Measurements from ENCODE around the gene TRIM28. TPM values are rescaled to one million over a fixed set of nuclear protein-coding genes. Genes with fewer than 3 reads are reported as not detected.
"Not testable (repeated sequence)": the region's sequence is repeated elsewhere in the genome, so short reads cannot be mapped to it uniquely, and the experiment has no call there.

Gene TRIM28
- total RNA-seq, 2 experiments from 2014 or later = 549 to 553 TPM

DNA sequence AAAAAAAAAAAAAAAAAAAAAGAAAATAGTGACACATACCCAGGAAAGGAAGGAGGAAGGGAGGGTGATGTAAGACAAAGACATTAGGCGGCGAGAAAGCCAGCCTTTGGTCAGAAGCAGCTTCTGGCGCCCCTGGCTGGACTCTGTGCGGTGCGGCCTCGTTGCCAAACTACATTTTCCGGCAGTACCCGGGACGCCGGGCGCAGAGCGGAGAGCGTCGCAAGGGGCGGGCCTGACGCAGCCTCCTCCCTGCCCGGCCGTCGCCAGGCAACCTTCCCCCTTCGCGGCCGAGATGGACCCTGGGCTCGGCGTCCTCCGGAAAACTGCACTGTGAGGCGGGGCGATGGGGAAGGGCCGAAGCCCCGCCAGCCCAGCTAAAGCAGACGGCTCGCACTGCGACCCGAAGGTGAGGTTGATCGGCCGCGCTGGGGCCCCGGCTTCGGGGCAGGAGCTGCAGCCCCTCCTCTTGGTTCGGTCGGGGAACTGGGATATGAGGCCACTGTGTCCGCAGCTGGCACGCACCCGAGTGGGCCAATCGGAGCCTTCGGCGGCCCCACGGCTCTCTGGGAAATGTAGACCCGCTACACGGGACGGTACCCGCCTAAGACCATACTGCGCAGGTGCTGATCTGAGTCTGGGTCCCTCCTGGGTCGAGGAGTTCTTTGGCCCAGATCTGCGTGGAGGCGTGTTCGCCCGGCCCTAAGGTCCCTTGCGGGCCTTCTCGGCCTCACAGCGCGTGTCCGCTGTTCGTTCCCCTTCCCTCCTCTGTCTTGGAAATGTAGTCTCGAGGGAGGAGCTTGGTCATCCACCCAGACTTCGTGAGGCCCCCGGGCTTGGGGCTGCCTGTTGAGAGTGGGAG is 31.5 kb downstream of the TRIM28 start:
- ChIA-PET CTCF (interaction anchor here (1.0 to 2.2 kb wide), 3 partner anchors 31 to 62 kb away, joined by 3 to 22 read pairs (median 15); partner anchors contain the start of genes TRIM28 and ZBTB45), POLR2A (interaction anchor here (0.7 to 2.0 kb wide), 9 partner anchors 13 to 271 kb away, joined by 3 to 27 read pairs (median 8); partner anchors contain the start of genes CHMP2A, ERVK3-1, TRIM28 and ZBTB45)
- H3K27me3 ChIP-seq (ENCODE audit: control insufficient read depth in 1 of 2, insufficient read depth in 2 of 2, low read length in 2 of 2) = no peaks in the 10 kb centered on the region
- H3K27ac ChIP-seq (ENCODE audit: low read depth in 1 of 2, low read length in 2 of 2) = peak overlapping the region; percentile 91 to 98
- peaks cover 10% of the 10 kb centered on the region for H3K36me3 ChIP-seq (ENCODE audit: insufficient read depth, low read length)
- Mint-ChIP-seq H3K9me3 (no peaks in the 10 kb centered on the region), H3K4me3 (peak overlapping the region; percentile 89), H3K4me1 (ENCODE audit: low read depth) (peaks cover 53% of the 10 kb centered on the region), H3K27ac (peak overlapping the region; percentile 96), H3K27me3 (no peaks in the 10 kb centered on the region), H3K36me3 (ENCODE audit: low read depth) (peaks cover 13% of the 10 kb centered on the region)
- peak overlapping the region; percentile 91 for H3K4me3 ChIP-seq (ENCODE audit: low read length)
- ATAC-seq (ENCODE audit: poor library complexity) = peak; percentile 23
- intact Hi-C loops (cut with DNase I, micrococcal nuclease) = loop anchor here (2.0 kb wide), 2 partner anchors 57 to 61 kb away; partner anchors contain the start of gene ZBTB45 (in 1 of the 2)
- TF ChIP-seq, protein P1, sequence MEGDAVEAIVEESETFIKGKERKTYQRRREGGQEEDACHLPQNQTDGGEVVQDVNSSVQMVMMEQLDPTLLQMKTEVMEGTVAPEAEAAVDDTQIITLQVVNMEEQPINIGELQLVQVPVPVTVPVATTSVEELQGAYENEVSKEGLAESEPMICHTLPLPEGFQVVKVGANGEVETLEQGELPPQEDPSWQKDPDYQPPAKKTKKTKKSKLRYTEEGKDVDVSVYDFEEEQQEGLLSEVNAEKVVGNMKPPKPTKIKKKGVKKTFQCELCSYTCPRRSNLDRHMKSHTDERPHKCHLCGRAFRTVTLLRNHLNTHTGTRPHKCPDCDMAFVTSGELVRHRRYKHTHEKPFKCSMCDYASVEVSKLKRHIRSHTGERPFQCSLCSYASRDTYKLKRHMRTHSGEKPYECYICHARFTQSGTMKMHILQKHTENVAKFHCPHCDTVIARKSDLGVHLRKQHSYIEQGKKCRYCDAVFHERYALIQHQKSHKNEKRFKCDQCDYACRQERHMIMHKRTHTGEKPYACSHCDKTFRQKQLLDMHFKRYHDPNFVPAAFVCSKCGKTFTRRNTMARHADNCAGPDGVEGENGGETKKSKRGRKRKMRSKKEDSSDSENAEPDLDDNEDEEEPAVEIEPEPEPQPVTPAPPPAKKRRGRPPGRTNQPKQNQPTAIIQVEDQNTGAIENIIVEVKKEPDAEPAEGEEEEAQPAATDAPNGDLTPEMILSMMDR (IDR thresholded peaks at IDR 0.05) = no peak
- peaks cover 49% of the 10 kb centered on the region for H3K4me1 ChIP-seq (ENCODE audit: insufficient read depth, low read length)
- peak; percentile 47 to 92 (median 66) for DNase-seq
- no peaks in the 10 kb centered on the region for H3K9me3 ChIP-seq (ENCODE audit: control insufficient read depth in 1 of 2, insufficient read depth in 1 of 2, low read length in 2 of 2)

DNA sequence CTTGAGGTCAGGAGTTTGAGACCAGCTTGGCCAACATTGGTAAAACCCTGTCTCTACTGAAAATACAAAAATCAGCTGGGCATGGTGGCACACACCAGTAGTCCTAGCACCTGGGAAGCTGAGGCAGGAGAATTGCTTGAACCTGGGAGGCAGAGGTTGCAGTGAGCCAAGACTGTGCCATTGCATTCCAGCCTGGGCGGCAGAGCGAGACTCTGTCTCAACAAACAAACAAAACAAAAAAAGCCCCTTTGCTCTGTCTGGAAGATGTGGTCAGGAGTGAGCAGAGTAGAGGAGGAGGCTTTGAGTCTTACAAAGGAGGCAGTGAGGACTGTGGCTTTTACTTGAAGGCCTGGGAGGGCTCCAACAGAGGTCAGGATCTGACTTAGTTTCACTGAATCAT is 33.7 kb downstream of the TRIM28 start:
- Mint-ChIP-seq H3K4me3 (peak overlapping the region; percentile 8), H3K36me3 (ENCODE audit: low read depth) (peaks cover 21% of the 10 kb centered on the region), H3K4me1 (ENCODE audit: low read depth) (peaks cover 50% of the 10 kb centered on the region)
- H3K36me3 ChIP-seq (ENCODE audit: insufficient read depth, low read length) = peaks cover 14% of the 10 kb centered on the region
- not testable (repeated sequence) for H3K9me3 Mint-ChIP-seq; H3K27ac Mint-ChIP-seq; DNase-seq; H3K9me3 ChIP-seq (ENCODE audit: control insufficient read depth in 1 of 2, insufficient read depth in 1 of 2, low read length in 2 of 2); ATAC-seq (ENCODE audit: poor library complexity); H3K4me3 ChIP-seq (ENCODE audit: low read length); H3K27ac ChIP-seq (ENCODE audit: low read depth in 1 of 2, low read length in 2 of 2); H3K27me3 ChIP-seq (ENCODE audit: control insufficient read depth in 1 of 2, insufficient read depth in 2 of 2, low read length in 2 of 2); H3K27me3 Mint-ChIP-seq
- ChIA-PET CTCF (interaction anchor here (2.0 kb wide), 1 partner anchor 58 kb away, joined by 8 read pairs; the partner anchor contains the start of gene ZBTB45), POLR2A (interaction anchor here (1.5 to 3.1 kb wide), 2 partner anchors 57 to 64 kb away, joined by 4 to 7 read pairs; no protein-coding TSS in a partner anchor)
- peaks cover 42% of the 10 kb centered on the region for H3K4me1 ChIP-seq (ENCODE audit: insufficient read depth, low read length)
- intact Hi-C loops (cut with DNase I, micrococcal nuclease) = loop anchor here in 1 of 2 experiments (2.0 kb wide), 1 partner anchor 59 kb away; the partner anchor contains the start of gene ZBTB45

DNA sequence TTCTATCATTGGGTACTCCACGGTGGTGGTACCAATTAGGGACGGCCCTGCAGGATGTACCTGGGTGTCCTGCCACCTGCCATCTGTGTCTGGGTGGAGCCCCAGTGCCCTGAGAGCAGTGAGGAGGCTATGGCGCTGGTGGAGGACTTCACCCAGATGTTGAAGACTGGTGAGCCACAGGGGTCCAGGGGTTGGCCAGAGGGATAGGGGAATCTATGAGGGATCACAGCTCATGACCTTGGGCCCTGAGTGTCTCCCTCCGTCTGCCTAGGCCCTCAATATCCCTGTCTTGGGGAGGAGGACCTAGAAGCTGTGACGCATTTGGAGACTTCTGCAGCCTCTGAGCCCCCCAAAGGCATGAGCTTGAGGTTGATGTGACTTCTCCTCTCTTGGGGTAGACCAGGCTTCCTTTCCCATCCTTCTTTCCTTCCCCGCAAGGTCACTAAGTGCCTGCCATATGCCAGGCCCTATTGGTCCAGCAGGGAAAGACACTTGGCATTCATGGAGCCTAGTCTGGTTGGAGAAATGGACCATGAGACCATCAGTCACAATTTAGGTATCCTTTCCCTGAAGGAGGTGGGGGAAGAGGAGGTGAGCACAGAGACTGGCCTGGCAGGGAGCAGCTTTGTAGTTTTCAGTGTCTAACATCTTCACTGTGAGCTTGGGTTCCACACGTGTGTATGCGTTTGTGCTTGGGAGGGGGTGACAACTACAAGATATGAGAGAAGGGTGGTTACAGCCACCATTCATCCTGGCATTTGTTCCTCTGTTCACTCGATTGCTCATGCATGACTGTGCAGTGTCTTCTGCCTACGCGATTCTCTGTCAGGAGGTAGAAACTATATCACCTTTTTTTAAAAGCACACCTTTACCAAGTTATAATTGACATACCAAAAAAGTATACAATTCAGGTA is 34.4 kb downstream of the TRIM28 start:
- ATAC-seq (ENCODE audit: poor library complexity) (no peak), DNase-seq (peak in 1 of 14 experiments; percentile 22)
- H3K9me3 ChIP-seq (ENCODE audit: control insufficient read depth in 1 of 2, insufficient read depth in 1 of 2, low read length in 2 of 2) = no peaks in the 10 kb centered on the region
- no peak overlapping the region for H3K27ac Mint-ChIP-seq
- H3K4me1 ChIP-seq (ENCODE audit: insufficient read depth, low read length) = peaks cover 35% of the 10 kb centered on the region
- no peaks in the 10 kb centered on the region for H3K9me3 Mint-ChIP-seq
- H3K4me3 ChIP-seq (ENCODE audit: low read length) = no peak overlapping the region
- TF ChIP-seq, protein P1 (IDR thresholded peaks at IDR 0.05) = no peak
- ChIA-PET CTCF (interaction anchor here (2.0 kb wide), 1 partner anchor 59 kb away, joined by 8 read pairs; the partner anchor contains the start of gene ZBTB45), POLR2A (interaction anchor here (1.5 to 3.1 kb wide), 2 partner anchors 58 to 64 kb away, joined by 4 to 7 read pairs; no protein-coding TSS in a partner anchor)
- H3K36me3 Mint-ChIP-seq (ENCODE audit: low read depth) = peaks cover 24% of the 10 kb centered on the region
- intact Hi-C loops (cut with DNase I, micrococcal nuclease) = no loop called here
- H3K4me1 Mint-ChIP-seq (ENCODE audit: low read depth) = peaks cover 45% of the 10 kb centered on the region
- H3K36me3 ChIP-seq (ENCODE audit: insufficient read depth, low read length) = peaks cover 19% of the 10 kb centered on the region
- peak overlapping the region; percentile 34 for H3K4me3 Mint-ChIP-seq
- no peaks in the 10 kb centered on the region for H3K27me3 ChIP-seq (ENCODE audit: control insufficient read depth in 1 of 2, insufficient read depth in 2 of 2, low read length in 2 of 2)
- H3K27me3 Mint-ChIP-seq = no peaks in the 10 kb centered on the region
- H3K27ac ChIP-seq (ENCODE audit: low read depth in 1 of 2, low read length in 2 of 2) = no peak overlapping the region
